Fibroblast of lung (primary cell): ENCODE measurements around the gene KCMF1. TPM values are rescaled to one million over a fixed set of nuclear protein-coding genes. Genes with fewer than 3 reads are reported as not detected.

Source experiments
- DNase-seq, 2 donors: peaks; one replicate each; pipeline versions ENCODE4 v3.0.0 to v3.0.0-alpha.2; 2010; ENCODE audit warnings: low read depth in 2 of 2
- H2AFZ ChIP-seq: 2 replicates; pipeline ENCODE4 v1.5.1; 2012; ENCODE audit warnings: low read length, control low read depth, inconsistent platforms
- H3K27ac ChIP-seq: 2 replicates; pipeline ENCODE4 v1.5.1; 2011; ENCODE audit warnings: low read length, control low read depth; ENCODE audit not compliant: insufficient read depth
- H3K27me3 ChIP-seq: 2 replicates; pipeline ENCODE4 v1.5.1; 2011; ENCODE audit warnings: mild to moderate bottlenecking, low read length; ENCODE audit not compliant: control insufficient read depth, insufficient read depth
- H3K36me3 ChIP-seq: 2 replicates; pipeline ENCODE4 v1.5.1; 2011; ENCODE audit warnings: low read length; ENCODE audit not compliant: control insufficient read depth, insufficient read depth
- H3K4me1 ChIP-seq: 2 replicates; pipeline ENCODE4 v1.5.1; 2011; ENCODE audit warnings: low read length; ENCODE audit not compliant: control insufficient read depth, insufficient read depth; ENCODE audit errors: extremely low read depth
- H3K4me2 ChIP-seq: 2 replicates; pipeline ENCODE4 v1.5.1; 2011; ENCODE audit warnings: low read length, control low read depth; ENCODE audit not compliant: insufficient read depth; ENCODE audit errors: extremely low read depth
- H3K4me3 ChIP-seq, 4 experiments: fragments of 200-600 bp in 1 of 4; sonication (generic) in 1 of 4; replicated peaks in 1 of 4; 2 replicates each; pipeline ENCODE4 v1.5.1; 2011 to 2016; ENCODE audit warnings: low read length in 4 of 4, low read depth in 3 of 4, mild to moderate bottlenecking in 3 of 4, control low read depth in 2 of 4, inconsistent platforms in 1 of 4, mixed read lengths in 1 of 4; ENCODE audit not compliant: insufficient read depth in 1 of 4; ENCODE audit errors: control extremely low read depth in 1 of 4
- H3K79me2 ChIP-seq: 2 replicates; pipeline ENCODE4 v1.5.1; 2012; ENCODE audit warnings: mild to moderate bottlenecking, low read length, inconsistent platforms; ENCODE audit not compliant: control insufficient read depth, insufficient read depth
- H3K9ac ChIP-seq: 2 replicates; pipeline ENCODE4 v1.5.1; 2011; ENCODE audit warnings: mild to moderate bottlenecking, low read length, control low read depth; ENCODE audit not compliant: insufficient read depth
- H3K9me3 ChIP-seq: 2 replicates; pipeline ENCODE4 v1.5.1; 2012; ENCODE audit warnings: low read depth, low read length; ENCODE audit not compliant: control insufficient read depth, insufficient read depth
- H4K20me1 ChIP-seq: 2 replicates; pipeline ENCODE4 v1.5.1; 2011; ENCODE audit warnings: low read length; ENCODE audit not compliant: control insufficient read depth, insufficient read depth; ENCODE audit errors: extremely low read depth
- CTCF ChIP-seq, 2 donors: IDR thresholded peaks in 1 of 2; conservative IDR thresholded peaks in 1 of 2; 1 replicate in 1 of 2; 2 replicates in 1 of 2; pipeline ENCODE4 v1.5.1; 2011 to 2012; ENCODE audit warnings: low read length in 2 of 2, control low read depth in 1 of 2, inconsistent platforms in 1 of 2, low read depth in 1 of 2, mild to moderate bottlenecking in 1 of 2
- EZH2 ChIP-seq: IDR thresholded peaks from 2 replicates; pipeline ENCODE4 v1.5.1; 2012; ENCODE audit warnings: low read length, control low read depth, mild to moderate bottlenecking; ENCODE audit errors: missing control alignments
- polyA plus RNA-seq, 2 donors: library from polyadenylated mRNA; depleted of rRNA in 1 of 2; stranded (reverse) in 1 of 2; unstranded in 1 of 2; fragments of >200 nt; gene quantifications; 2 replicates each; pipeline ENCODE4 v1.2.1, GENCODE V29; 2011 to 2012; ENCODE audit warnings: missing spikeins in 1 of 2
- total RNA-seq: library from RNA; depleted of rRNA; stranded (reverse); fragments of >200 nt; gene quantifications from 2 replicates; pipeline ENCODE4 v1.2.1, GENCODE V29; 2014

KCMF1 gene
- total and polyA plus RNA-seq, 2 donors (not counting 1 experiment from before 2014, with no cell fraction given), result 61.8 to 120 TPM

DNA sequence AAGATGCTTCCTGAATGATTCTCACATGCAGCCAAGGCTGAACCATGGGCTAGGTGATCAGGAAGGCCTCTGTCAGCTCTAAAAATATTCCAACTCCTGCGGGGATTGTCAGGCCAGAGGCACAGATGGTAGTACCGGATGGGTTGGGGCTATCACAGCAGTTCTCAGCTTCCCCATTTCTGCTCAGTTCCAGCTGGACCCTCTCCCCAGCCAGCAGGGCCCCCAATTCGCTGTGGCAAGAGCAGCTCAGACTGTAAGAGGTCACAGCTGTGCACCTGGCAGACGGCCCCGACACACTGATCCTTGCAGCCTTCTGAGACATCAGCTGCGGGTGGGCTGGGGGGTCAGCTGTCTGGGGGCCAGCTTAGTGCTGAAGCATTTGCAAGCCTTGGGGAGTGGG is 118.6 kb downstream of the KCMF1 start:
- DNase-seq, result no peak
- no peak overlapping the region for H3K27ac ChIP-seq
- no peaks in the 10 kb centered on the region for H3K79me2 ChIP-seq
- H3K4me3 ChIP-seq, result no peak overlapping the region
- H3K4me1 ChIP-seq, result no peaks in the 10 kb centered on the region
- no peak overlapping the region for H3K4me2 ChIP-seq
- no peaks in the 10 kb centered on the region for H4K20me1 ChIP-seq
- H2AFZ ChIP-seq, result no peak overlapping the region
- no peaks in the 10 kb centered on the region for H3K9me3 ChIP-seq
- no peaks in the 10 kb centered on the region for H3K36me3 ChIP-seq
- no peak overlapping the region for H3K9ac ChIP-seq
- TF ChIP-seq CTCF (conservative IDR thresholded peaks at IDR 0.05 in 1 of 2, IDR thresholded peaks at IDR 0.05 in 1 of 2; ENCODE audit: low read depth in 1 of 2, low read length in 2 of 2), result no peak
- no peak for TF ChIP-seq EZH2
- H3K27me3 ChIP-seq, result peaks cover 3% of the 10 kb centered on the region

- TF ChIP-seq CTCF (conservative IDR thresholded peaks at IDR 0.05 in 1 of 2, IDR thresholded peaks at IDR 0.05 in 1 of 2; ENCODE audit: low read depth in 1 of 2, low read length in 2 of 2) (no peak), EZH2 (no peak)
- no peak for DNase-seq
- no peak overlapping the region for H3K9ac ChIP-seq
- H3K36me3 ChIP-seq, result no peaks in the 10 kb centered on the region
- no peaks in the 10 kb centered on the region for H3K4me1 ChIP-seq
- H2AFZ ChIP-seq, result no peak overlapping the region
- H3K27ac ChIP-seq, result no peak overlapping the region
- no peaks in the 10 kb centered on the region for H3K27me3 ChIP-seq
- H4K20me1 ChIP-seq, result no peaks in the 10 kb centered on the region
- no peak overlapping the region for H3K4me3 ChIP-seq
- H3K4me2 ChIP-seq, result no peak overlapping the region
- no peaks in the 10 kb centered on the region for H3K9me3 ChIP-seq
- H3K79me2 ChIP-seq, result no peaks in the 10 kb centered on the region
These were observed 120.9 kb downstream of the KCMF1 start for GRCh38 chr2:85091838-85092237.

- H3K27ac ChIP-seq, result no peak overlapping the region
- H3K79me2 ChIP-seq, result no peaks in the 10 kb centered on the region
- no peaks in the 10 kb centered on the region for H3K36me3 ChIP-seq
- H3K4me3 ChIP-seq, result no peak overlapping the region
- no peaks in the 10 kb centered on the region for H3K4me1 ChIP-seq
- TF ChIP-seq EZH2, result no peak
- H2AFZ ChIP-seq, result no peak overlapping the region
- no peak overlapping the region for H3K4me2 ChIP-seq
- no peaks in the 10 kb centered on the region for H4K20me1 ChIP-seq
- peak in 1 of 2 donors; percentile 25 for DNase-seq
- no peak overlapping the region for H3K9ac ChIP-seq
- no peaks in the 10 kb centered on the region for H3K9me3 ChIP-seq
- no peaks in the 10 kb centered on the region for H3K27me3 ChIP-seq
These were observed 124.1 kb downstream of the KCMF1 start for GRCh38 chr2:85095094-85095493.
